ENCODE results near the gene SUN5.

The SUN5 gene

GRCh38 chr20:33012327-33013189 is 8.3 kb upstream of the SUN5 start:
- no peak for DNase-seq

- no peak for DNase-seq
Measured at GRCh38 chr20:33010674-33011449, 6.6 kb upstream of the SUN5 start.

GRCh38 chr20:33010133-33010504 is 5.9 kb upstream of the SUN5 start:
- no peak for DNase-seq

GRCh38 chr20:33009214-33010132 is 5.2 kb upstream of the SUN5 start:
- DNase-seq: no peak

GRCh38 chr20:33008336-33009213 is 4.3 kb upstream of the SUN5 start:
- DNase-seq: no peak

GRCh38 chr20:33007376-33008335 is 3.4 kb upstream of the SUN5 start, which contains the start of gene BPIFB2:
BPIFB2 (plus strand) TSS chr20:33007704; CDS start chr20:33008575, 871 bp downstream.
- no peak for DNase-seq

GRCh38 chr20:33006776-33007375 is 2.6 kb upstream of the SUN5 start:
- no peak for DNase-seq

- DNase-seq: no peak
Measured at GRCh38 chr20:33005908-33006775, 1.9 kb upstream of the SUN5 start.

- DNase-seq: no peak
Measured at GRCh38 chr20:33005132-33005566, 916 bp upstream of the SUN5 start.

GRCh38 chr20:33002087-33002808 is 2.0 kb downstream of the SUN5 start:
- DNase-seq: no peak

- DNase-seq: no peak
Measured at GRCh38 chr20:33000802-33001466, 3.3 kb downstream of the SUN5 start.

GRCh38 chr20:32999603-33000250 is 4.5 kb downstream of the SUN5 start:
- no peak for DNase-seq

GRCh38 chr20:32997431-32997830 is 6.8 kb downstream of the SUN5 start:
- DNase-seq: no peak

GRCh38 chr20:32995802-32996201 is 8.4 kb downstream of the SUN5 start:
- no peak for DNase-seq

GRCh38 chr20:32993496-32994050 is 10.7 kb downstream of the SUN5 start:
- no peak for DNase-seq

GRCh38 chr20:32991792-32992641 is 12.2 kb downstream of the SUN5 start:
- DNase-seq: no peak
